Heart left ventricle (tissue), 16 donors: Measurements from ENCODE around the gene RBKS. TPM values are rescaled to one million over a fixed set of nuclear protein-coding genes. Genes with fewer than 3 reads are reported as not detected.
"Not testable (repeated sequence)": the region's sequence is repeated elsewhere in the genome, so short reads cannot be mapped to it uniquely, and the experiment has no call there.

ENCODE experiments used
- ATAC-seq, 4 donors: fragments of 200-7000 bp; cut with Tn5 transposase; one replicate each; pipeline ENCODE4 v1.9.1; 2020 to 2022; ENCODE audit warnings: moderate library complexity in 4 of 4, mild to moderate bottlenecking in 3 of 4, moderate number of reproducible peaks in 1 of 4
- DNase-seq, 5 donors: peaks; one replicate each; pipeline ENCODE4 v3.0.0-alpha.2; 2020
- H3K27ac ChIP-seq, 12 donors: fragments of 200-600 bp; sonication (generic) in 4 of 12; one replicate each; pipeline versions ENCODE4 v1.5.0 to v1.8.0; 2016 to 2022; ENCODE audit warnings: mild to moderate bottlenecking in 2 of 12
- H3K27me3 ChIP-seq, 9 donors: fragments of 200-600 bp; sonication (generic) in 2 of 9; one replicate each; pipeline versions ENCODE4 v1.5.1 to v1.8.0; 2016 to 2022; ENCODE audit warnings: mild to moderate bottlenecking in 3 of 9
- H3K36me3 ChIP-seq, 9 donors: fragments of 200-600 bp; sonication (generic) in 2 of 9; one replicate each; pipeline versions ENCODE4 v1.5.0 to v1.8.0; 2018 to 2022; ENCODE audit warnings: mild to moderate bottlenecking in 2 of 9
- H3K4me1 ChIP-seq, 12 donors: fragments of 200-600 bp; sonication (generic) in 4 of 12; one replicate each; pipeline versions ENCODE4 v1.5.0 to v1.8.0; 2016 to 2022; ENCODE audit warnings: mild to moderate bottlenecking in 3 of 12
- H3K4me3 ChIP-seq, 12 donors: fragments of 200-600 bp; sonication (generic) in 4 of 12; one replicate each; pipeline versions ENCODE4 v1.5.0 to v1.8.0; 2017 to 2022; ENCODE audit warnings: mild to moderate bottlenecking in 9 of 12, moderate library complexity in 4 of 12
- H3K9me3 ChIP-seq, 12 donors: fragments of 200-600 bp; sonication (generic) in 4 of 12; one replicate each; pipeline versions ENCODE4 v1.5.0 to v1.8.0; 2016 to 2022; ENCODE audit warnings: mild to moderate bottlenecking in 1 of 12
- CTCF ChIP-seq, 12 donors: fragments of 200-600 bp; sonication (generic) in 4 of 12; IDR thresholded peaks; one replicate each; pipeline versions ENCODE4 v1.5.0 to v1.8.0; 2018 to 2022; ENCODE audit warnings: antibody characterized with exemption in 12 of 12, mild to moderate bottlenecking in 5 of 12
- POLR2A ChIP-seq, 2 donors: fragments of 450-650 bp; IDR thresholded peaks; one replicate each; pipeline ENCODE4 v1.6.1; 2017; ENCODE audit warnings: antibody characterized with exemption in 2 of 2, mild to moderate bottlenecking in 2 of 2, moderate library complexity in 2 of 2
- WGBS, 4 donors: extraction: QIAGEN DNeasy Blood & Tissue Kit in 2 of 4; methylation state at CpG; one replicate each; pipeline versions ENCODE4 v1.1.5 to v1.1.7; 2013 to 2018; 5-methylcytosine and 5-hydroxymethylcytosine counted together
- intact Hi-C, 10 donors: fragments of 100-400 bp; cut with DNase I; formaldehyde crosslinking; loops; one replicate each; pipeline versions ENCODE4 v1.11.1 to v1.14.2; 2022
- polyA plus RNA-seq, 2 donors: library from polyadenylated mRNA; stranded (reverse); fragments of 200-250 nt; gene quantifications; one replicate each; pipeline ENCODE4 v1.2.3, GENCODE V29; 2013
- total RNA-seq, 9 donors: library from RNA; depleted of rRNA in 2 of 9; stranded (reverse); fragments of >200 nt in 2 of 9; fragmentation: NEBNext Ultra II Directional in 3 of 9; extraction: Animal tissue kit (Norgen Biotek cat#: 25700) in 3 of 9; gene quantifications; one replicate each; pipeline versions ENCODE4 v1.1.0 to v1.2.4, GENCODE V29; 2016 to 2023
- donor health status: ischemic (EF 13 %, LVEDD 7.1; RV severe dilation, severe dysfunction).
- donor health status: healthy with polysubstance abuse.
- donor health status: DM: no; HTN: yes; CAD: no.
- donor health status: DM: no; HTN: no; CAD: no.
- donor health status: ischemic (EF 25% LVEDD 6.9; RV normal size, moderate dysfunction).
- donor health status: ischemic (EF 25% LVEDD 5.7; RV mildly dilated, moderate dysfunction).
- donor health status: healthy.
- donor health status: DM: yes; HTN: yes; CAD: no.
- donor health status: ischemic (EF 35%, LVEDD 5.7; RV mildly dilated, moderate dysfunction).
- donor health status: nonischemic (EF 11% LVEDD 7.7; RV severe dilation, severe dysfunction).
- donor health status: DM: yes; HTN: yes; CAD: no.
- donor health status: PGD.
- donor health status: ischemic (EF 29% LVEDD 5.4; RV normal size, mild dysfunction).
- donor health status: nonischemic (EF 23%, LVEDD 6.1; RV moderate dilation, normal function).

The RBKS gene
- total and polyA plus RNA-seq, 11 donors, result 1.3 to 6.0 (median 4.0) TPM

- H3K27me3 ChIP-seq, result no peaks in the 10 kb centered on the region
- TF ChIP-seq POLR2A (IDR thresholded peaks at IDR 0.05) (no peak), CTCF (IDR thresholded peaks at IDR 0.05) (no peak)
- H3K27ac ChIP-seq, result no peak overlapping the region
- WGBS, 4 donors, result 69 to 79% (median 77%) methylated on average over 15 to 16 of the region's 16 CpGs
- no peak overlapping the region for H3K4me3 ChIP-seq
- intact Hi-C loops, result loop anchor here in 8 of 10 donors (5.0 to 10.0 kb wide), 5 partner anchors 70 to 702 kb away; partner anchors contain the start of gene FOSL2 (in 2 of the 8)
- H3K9me3 ChIP-seq, result peaks cover 0 to 10% (median 0%) of the 10 kb centered on the region in 12 donors
- H3K36me3 ChIP-seq, result no peaks in the 10 kb centered on the region
- ATAC-seq (no peak), DNase-seq (no peak)
- H3K4me1 ChIP-seq, result peaks cover 0 to 28% (median 3%) of the 10 kb centered on the region in 12 donors
These were observed 137.5 kb downstream of the RBKS start for GRCh38 chr2:27752551-27753237.

- intact Hi-C loops, result loop anchor here in 8 of 10 donors (5.0 to 10.0 kb wide), 5 partner anchors 71 to 703 kb away; partner anchors contain the start of gene FOSL2 (in 2 of the 8)
- Histone ChIP-seq H3K27me3 (no peaks in the 10 kb centered on the region), H3K36me3 (no peaks in the 10 kb centered on the region), H3K4me3 (no peak overlapping the region), H3K9me3 (peaks cover 0 to 10% (median 0%) of the 10 kb centered on the region in 12 donors), H3K4me1 (peaks cover 0 to 18% (median 0%) of the 10 kb centered on the region in 12 donors), H3K27ac (no peak overlapping the region)
- ATAC-seq, result no peak
- TF ChIP-seq POLR2A (IDR thresholded peaks at IDR 0.05) (no peak), CTCF (IDR thresholded peaks at IDR 0.05) (no peak)
- DNase-seq, result no peak
- 69 to 97% (median 84%) methylated on average over 6 of the region's 6 CpGs for WGBS, 4 donors
These were observed 138.8 kb downstream of the RBKS start for GRCh38 chr2:27751377-27751776.

GRCh38 chr2:27748803-27749554, 141.2 kb downstream of the RBKS start:
- not testable (repeated sequence) for DNase-seq, H3K27ac ChIP-seq, H3K36me3 ChIP-seq, H3K4me3 ChIP-seq, H3K27me3 ChIP-seq, ATAC-seq
- H3K4me1 ChIP-seq, result peaks cover 0 to 13% (median 0%) of the 10 kb centered on the region in 12 donors
- peaks cover 0 to 10% (median 0%) of the 10 kb centered on the region in 12 donors for H3K9me3 ChIP-seq
- intact Hi-C loops, result loop anchor here in 2 of 10 donors (5.0 to 10.0 kb wide), 2 partner anchors 366 to 483 kb away; no protein-coding TSS in a partner anchor
- WGBS, 4 donors, result 77 to 93% (median 89%) methylated on average over 2 of the region's 2 CpGs

- ATAC-seq (peak in 3 of 4 donors; percentile 84 to 88 (median 85)), DNase-seq (no peak)
- Histone ChIP-seq H3K27me3 (no peaks in the 10 kb centered on the region), H3K36me3 (no peaks in the 10 kb centered on the region), H3K4me1 (peaks cover 0 to 11% (median 0%) of the 10 kb centered on the region in 12 donors), H3K9me3 (peaks cover 0 to 10% (median 0%) of the 10 kb centered on the region in 12 donors), H3K27ac (no peak overlapping the region), H3K4me3 (no peak overlapping the region)
- intact Hi-C loops, result loop anchor here in 2 of 10 donors (5.0 to 10.0 kb wide), 2 partner anchors 367 to 484 kb away; no protein-coding TSS in a partner anchor
- WGBS, 4 donors, result 65 to 74% (median 67%) methylated on average over 6 of the region's 6 CpGs
- no peak for TF ChIP-seq POLR2A (IDR thresholded peaks at IDR 0.05)
- no peak for TF ChIP-seq CTCF (IDR thresholded peaks at IDR 0.05)
These were observed 142.3 kb downstream of the RBKS start for GRCh38 chr2:27747827-27748352.
